HL-60/S4 (cell line): ENCODE measurements around the gene PLVAP.

Experiments
- in situ Hi-C: fragments of 300-500 bp; cut with MboI; formaldehyde crosslinking; loops from 2 replicates; pipeline ENCODE4 v1.14.3; 2022; ENCODE audit warnings: low sequenced_read_pairs

The PLVAP gene

GRCh38 chr19:17335575-17335974, 41.6 kb downstream of the PLVAP start:
- in situ Hi-C loops = no loop called here

GRCh38 chr19:17334414-17335409, 42.4 kb downstream of the PLVAP start, which contains the start of gene ANO8:
Gene ANO8 (minus strand): TSS chr19:17334855. CDS start chr19:17334670, 185 bp downstream.
- in situ Hi-C loops = no loop called here

- in situ Hi-C loops = no loop called here
Observed at GRCh38 chr19:17333611-17334413, 43.3 kb downstream of the PLVAP start.

- in situ Hi-C loops = no loop called here
Observed at GRCh38 chr19:17332677-17333581, 44.2 kb downstream of the PLVAP start.

- in situ Hi-C loops = no loop called here
Observed at GRCh38 chr19:17332360-17332676, 44.8 kb downstream of the PLVAP start.

- in situ Hi-C loops = no loop called here
Observed at GRCh38 chr19:17331045-17331558, 46.0 kb downstream of the PLVAP start.

GRCh38 chr19:17330262-17331044, 46.7 kb downstream of the PLVAP start:
- in situ Hi-C loops = no loop called here

GRCh38 chr19:17329366-17330261, 47.5 kb downstream of the PLVAP start:
- in situ Hi-C loops = no loop called here

- in situ Hi-C loops = no loop called here
Observed at GRCh38 chr19:17328517-17329365, 48.4 kb downstream of the PLVAP start.

- in situ Hi-C loops = no loop called here
Observed at GRCh38 chr19:17327654-17328516, 49.3 kb downstream of the PLVAP start.

- in situ Hi-C loops = no loop called here
Observed at GRCh38 chr19:17327068-17327653, 50.0 kb downstream of the PLVAP start.

GRCh38 chr19:17326595-17326966, 50.6 kb downstream of the PLVAP start:
- in situ Hi-C loops = no loop called here

GRCh38 chr19:17325881-17326594, 51.1 kb downstream of the PLVAP start:
- in situ Hi-C loops = no loop called here

- in situ Hi-C loops = no loop called here
Observed at GRCh38 chr19:17325133-17325532, 52.0 kb downstream of the PLVAP start.

GRCh38 chr19:17324357-17325114, 52.6 kb downstream of the PLVAP start:
- in situ Hi-C loops = no loop called here
